22Rv1 (cell line): ENCODE results near the gene PRR5.

Experiments used
- H3K27ac ChIP-seq: fragments of 450-650 bp; 2 replicates; pipeline ENCODE4 v1.5.1; 2017
- ZFX ChIP-seq: fragments of 450-650 bp; IDR thresholded peaks from 2 replicates; pipeline ENCODE4 v1.6.1; 2017; ENCODE audit warnings: antibody characterized with exemption, borderline replicate concordance
- TF ChIP-seq, protein P1 (sequence below): fragments of 450-650 bp; IDR thresholded peaks from 2 replicates; pipeline ENCODE4 v1.5.1; 2017; ENCODE audit warnings: mild to moderate bottlenecking

Gene PRR5

DNA sequence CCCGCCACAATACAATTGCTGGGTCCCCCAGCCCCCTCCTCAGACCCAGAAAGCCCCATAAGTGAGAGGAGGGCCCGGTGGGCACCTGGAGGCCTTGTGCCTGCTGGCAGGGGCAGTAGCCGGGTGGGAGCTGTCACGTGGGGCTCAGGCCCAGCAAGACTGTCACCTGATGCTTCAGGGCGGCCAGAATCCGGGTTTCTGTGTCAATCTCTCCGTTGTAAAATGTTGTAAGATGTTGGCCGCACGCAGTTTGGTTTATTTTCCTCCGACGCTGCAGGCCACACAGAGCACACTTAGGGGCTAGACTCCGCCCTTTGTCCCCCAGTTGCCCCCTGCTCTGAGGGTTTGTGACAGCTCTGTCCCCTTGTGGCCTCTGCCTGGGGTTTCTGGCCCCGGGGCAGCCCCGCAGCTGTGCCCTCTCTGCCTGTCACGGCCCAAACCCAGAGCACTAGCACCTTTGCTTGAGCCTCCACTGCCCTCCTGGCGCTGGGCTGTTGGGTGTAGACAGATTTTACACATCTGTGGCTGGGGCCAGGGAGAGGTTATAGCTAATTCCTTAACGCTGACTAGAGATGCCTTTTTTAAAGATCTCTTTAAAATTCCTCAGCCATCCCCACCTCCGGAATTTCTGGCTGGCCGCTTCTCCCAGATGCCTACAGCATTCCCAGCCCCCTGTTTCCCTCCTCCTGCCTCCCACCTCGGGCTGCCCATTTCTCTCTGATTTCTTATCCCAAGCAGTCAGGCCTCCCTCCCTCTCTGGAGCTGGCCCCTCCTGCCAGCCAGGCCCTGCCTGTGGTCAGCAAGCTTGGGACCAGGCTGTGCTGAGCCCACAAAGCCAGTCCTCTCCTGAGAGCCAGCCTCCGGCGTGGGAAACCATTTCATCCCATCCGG lies 3.2 kb upstream of the PRR5 start:
- TF ChIP-seq ZFX, result no peak
- TF ChIP-seq, protein P1, sequence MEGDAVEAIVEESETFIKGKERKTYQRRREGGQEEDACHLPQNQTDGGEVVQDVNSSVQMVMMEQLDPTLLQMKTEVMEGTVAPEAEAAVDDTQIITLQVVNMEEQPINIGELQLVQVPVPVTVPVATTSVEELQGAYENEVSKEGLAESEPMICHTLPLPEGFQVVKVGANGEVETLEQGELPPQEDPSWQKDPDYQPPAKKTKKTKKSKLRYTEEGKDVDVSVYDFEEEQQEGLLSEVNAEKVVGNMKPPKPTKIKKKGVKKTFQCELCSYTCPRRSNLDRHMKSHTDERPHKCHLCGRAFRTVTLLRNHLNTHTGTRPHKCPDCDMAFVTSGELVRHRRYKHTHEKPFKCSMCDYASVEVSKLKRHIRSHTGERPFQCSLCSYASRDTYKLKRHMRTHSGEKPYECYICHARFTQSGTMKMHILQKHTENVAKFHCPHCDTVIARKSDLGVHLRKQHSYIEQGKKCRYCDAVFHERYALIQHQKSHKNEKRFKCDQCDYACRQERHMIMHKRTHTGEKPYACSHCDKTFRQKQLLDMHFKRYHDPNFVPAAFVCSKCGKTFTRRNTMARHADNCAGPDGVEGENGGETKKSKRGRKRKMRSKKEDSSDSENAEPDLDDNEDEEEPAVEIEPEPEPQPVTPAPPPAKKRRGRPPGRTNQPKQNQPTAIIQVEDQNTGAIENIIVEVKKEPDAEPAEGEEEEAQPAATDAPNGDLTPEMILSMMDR, result no peak
- no peak overlapping the region for H3K27ac ChIP-seq

DNA sequence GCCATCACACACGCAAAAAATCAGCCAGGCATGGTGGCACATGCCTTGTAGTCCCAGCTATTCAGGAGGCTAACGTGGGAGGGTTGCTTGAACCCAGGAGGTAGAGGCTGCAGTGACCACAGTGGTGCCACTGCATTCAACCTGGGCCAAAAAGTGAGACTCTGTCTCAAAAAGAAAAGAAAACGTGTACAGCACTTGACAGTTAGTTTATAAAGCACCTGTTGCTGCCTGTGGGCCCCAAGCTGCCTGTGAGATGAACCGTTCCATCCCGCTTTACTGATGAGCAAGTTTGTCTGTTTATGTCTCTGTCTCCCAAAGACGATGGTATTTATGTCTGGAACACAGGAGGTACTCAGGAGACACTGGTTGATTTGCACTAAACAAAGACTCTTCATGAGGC lies 1.5 kb upstream of the PRR5 start:
- no peak overlapping the region for H3K27ac ChIP-seq
- TF ChIP-seq, protein P1, result no peak
- TF ChIP-seq ZFX, result no peak

DNA sequence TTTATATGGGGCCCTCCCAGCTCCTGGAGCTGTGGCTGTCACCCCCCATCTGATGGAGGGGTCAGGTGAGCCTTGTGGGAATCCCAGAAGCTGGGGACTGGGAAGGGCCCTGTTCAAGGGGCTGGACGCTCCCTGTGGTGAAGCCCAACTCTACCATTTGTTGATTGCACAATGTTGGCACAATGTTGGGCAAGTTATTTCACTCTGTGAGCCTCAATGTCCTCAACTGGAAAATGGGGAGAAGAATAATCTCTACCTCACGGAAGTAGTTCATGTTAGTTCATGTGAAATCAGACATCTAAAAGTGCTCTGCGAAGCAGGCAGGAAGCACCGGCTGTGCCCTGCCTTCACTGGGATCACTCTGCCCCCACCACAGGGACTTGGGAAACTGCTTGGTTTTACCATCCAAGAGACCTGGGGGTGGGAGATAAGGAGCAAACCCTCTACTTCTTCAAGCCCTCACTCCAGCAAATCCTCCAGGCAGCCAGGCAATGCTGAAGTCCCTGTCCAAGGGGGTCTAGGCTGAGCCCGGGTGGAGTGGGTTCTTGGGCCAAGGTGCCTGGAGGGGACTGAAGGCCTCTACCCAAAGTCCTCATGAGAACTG lies 715 bp upstream of the PRR5 start:
- TF ChIP-seq ZFX, result no peak
- TF ChIP-seq, protein P1, result no peak
- H3K27ac ChIP-seq, result peak overlapping the region; percentile 74; the same call in 1 of the 2 replicates

DNA sequence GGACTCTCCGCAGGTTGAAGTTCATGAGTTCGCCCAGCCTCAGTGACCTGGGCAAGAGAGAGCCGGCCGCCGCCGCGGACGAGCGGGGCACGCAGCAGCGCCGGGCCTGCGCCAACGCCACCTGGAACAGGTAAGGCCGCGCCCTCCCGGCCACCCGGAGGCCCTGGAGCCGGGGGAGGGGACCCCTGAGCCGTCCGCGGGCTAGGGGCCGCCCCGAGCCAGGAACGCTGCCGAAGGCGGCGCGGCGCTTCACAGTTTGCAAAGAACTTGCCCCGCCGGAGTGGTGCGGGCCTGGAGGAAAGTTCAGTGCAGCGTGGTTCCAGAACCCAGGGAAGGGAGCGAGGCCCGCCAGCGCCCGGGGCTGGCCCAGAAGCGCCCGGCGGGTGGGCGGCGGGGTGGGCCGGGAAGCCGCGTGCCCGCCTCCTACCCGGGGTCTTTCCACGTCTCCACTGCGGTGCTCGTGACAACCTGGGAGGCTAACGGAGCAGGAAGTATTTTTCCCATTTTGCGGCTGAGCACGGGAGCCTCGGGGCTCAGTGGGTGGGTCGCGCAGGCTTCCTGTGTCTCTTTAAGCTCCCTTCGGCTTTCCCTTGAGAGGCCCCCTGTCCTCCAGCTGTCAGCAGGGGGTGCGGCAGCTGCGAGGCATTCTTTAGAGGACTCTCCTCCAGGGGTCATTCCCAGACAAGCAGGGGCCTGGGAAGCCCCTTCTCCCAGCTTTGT lies 635 bp downstream of the PRR5 start:
- no peak for TF ChIP-seq ZFX
- TF ChIP-seq, protein P1, result peak; percentile 12; the same call in 1 of the 2 replicates
- peak overlapping the region; percentile 74 for H3K27ac ChIP-seq

DNA sequence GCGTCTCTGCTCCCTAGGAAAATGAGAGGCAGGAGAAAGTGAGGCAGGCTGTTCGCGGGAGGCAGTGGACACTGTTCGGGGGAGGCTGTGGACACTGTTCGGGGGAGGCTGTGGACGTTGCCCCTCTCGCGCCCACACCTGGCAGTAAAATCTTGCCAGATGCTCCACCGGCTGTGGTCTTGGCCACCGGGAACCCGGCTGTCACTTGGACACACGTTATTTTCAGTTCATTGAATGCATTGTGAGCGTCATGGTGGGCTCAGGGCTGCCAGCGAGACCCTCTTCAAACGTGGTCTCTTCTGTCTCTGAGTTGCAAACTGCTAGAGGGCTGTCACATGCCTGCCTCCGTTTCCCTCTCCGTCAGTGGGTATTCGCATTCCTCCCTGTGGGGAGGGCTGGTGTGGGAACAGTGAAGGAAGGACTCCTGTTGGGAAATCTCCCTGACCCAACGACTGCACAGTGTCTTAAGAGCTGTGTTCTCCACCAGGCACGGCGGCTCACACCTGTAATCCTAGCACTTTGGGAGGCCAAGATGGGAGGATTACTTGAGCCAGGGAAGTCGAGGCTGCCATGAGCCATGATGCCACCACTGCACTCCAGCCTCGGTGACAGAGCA lies 1.4 kb downstream of the PRR5 start:
- no peak overlapping the region for H3K27ac ChIP-seq
- TF ChIP-seq, protein P1, result no peak
- no peak for TF ChIP-seq ZFX

DNA sequence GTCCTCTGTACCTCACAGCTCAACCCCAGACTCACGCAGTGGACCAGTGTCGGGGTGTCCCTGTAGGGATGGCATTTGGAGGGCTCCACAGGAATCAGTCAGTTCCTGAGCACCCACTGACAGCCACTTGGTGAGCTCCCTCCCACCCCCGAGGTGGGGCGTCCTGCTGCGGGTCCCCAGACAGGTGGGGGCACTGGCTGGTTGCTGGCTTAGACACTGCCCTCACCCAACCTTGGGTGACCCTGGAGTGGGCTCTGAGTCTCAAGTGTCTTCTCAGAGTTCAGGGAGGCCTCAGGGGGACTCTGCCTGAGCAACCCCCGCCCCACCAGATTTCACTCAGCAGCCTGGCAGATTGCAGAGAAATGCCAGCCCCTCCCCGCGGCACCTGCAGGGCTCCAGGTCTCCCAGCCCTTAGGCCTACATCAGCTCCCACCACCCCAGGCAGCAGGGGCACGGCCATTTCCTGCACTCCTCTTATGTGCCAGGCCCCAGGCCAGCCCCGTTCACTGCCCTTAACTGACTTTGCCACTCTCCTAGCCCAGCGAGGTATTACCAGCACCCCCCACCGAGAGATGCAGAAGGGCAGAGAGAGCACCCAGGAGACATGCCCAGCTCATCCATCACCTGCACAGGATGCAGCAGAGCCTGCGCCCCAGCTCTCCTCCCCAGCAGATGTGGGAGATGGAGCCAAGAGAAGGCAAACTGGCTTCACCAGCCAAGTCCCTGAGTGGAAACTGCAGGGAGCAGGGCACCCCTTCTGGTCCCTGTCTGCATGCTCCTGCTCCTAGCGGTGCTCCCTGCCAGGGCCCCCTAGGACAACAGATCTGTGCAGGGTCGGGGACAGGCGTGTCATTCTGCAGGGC lies 2.4 kb downstream of the PRR5 start:
- no peak overlapping the region for H3K27ac ChIP-seq
- TF ChIP-seq, protein P1, result no peak
- no peak for TF ChIP-seq ZFX
